Endothelial cell of hepatic sinusoid (primary cell): ENCODE measurements around the gene PLK4.
"Not testable (repeated sequence)": the region's sequence is repeated elsewhere in the genome, so short reads cannot be mapped to it uniquely, and the experiment has no call there.

Experiments
- in situ Hi-C: cut with HindIII; loops from 2 replicates; pipeline ENCODE4 v1.10.0; 2017; ENCODE audit warnings: low sequenced_read_pairs

Gene PLK4

GRCh38 chr4:127899682-127900081, 19.0 kb downstream of the PLK4 start:
- in situ Hi-C loops, result not testable (repeated sequence)

- in situ Hi-C loops, result no loop called here
These were observed 24.3 kb downstream of the PLK4 start for GRCh38 chr4:127905029-127905428.

DNA sequence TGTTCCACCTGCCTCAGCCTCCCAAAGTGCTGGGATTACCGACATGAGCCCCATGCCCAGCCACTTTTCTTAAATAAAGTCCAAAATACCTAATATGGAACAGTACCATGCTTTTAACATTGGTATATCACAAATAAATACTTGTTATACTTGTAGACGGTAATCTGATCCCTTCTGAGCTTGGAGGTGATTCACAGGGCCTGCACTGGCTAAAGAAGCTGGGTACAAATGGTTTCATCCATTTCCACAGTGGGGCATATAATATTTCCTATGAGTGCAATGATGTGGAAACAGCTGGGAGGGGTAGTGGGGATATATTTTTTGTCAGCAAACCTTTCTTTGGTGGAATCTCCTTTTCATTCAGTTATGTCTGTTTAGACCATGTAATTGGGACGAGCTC, 35.8 kb downstream of the PLK4 start:
- in situ Hi-C loops, result no loop called here

DNA sequence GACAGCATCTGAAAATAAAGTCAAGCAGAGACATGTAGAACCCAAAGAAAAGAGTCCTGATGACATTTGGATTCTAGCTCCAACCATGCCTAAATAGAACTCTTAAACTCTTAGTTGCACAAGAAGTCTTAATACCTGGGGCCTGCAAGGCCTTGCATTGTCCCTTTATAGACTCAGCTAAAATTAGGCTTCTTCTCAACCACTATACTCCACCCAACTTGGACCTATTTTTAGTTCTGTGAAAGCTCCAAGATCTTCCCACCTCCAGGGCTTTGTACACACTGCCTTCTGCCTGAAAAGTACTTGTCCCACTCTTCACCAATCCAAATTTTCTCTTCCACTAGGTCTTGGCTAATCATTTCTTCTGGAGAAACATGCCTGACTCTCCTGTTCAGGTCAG, 36.5 kb downstream of the PLK4 start:
- in situ Hi-C loops, result no loop called here

GRCh38 chr4:127920521-127920920, 39.8 kb downstream of the PLK4 start:
- in situ Hi-C loops, result no loop called here

- in situ Hi-C loops, result no loop called here
These were observed 41.5 kb downstream of the PLK4 start for GRCh38 chr4:127922226-127922625.

DNA sequence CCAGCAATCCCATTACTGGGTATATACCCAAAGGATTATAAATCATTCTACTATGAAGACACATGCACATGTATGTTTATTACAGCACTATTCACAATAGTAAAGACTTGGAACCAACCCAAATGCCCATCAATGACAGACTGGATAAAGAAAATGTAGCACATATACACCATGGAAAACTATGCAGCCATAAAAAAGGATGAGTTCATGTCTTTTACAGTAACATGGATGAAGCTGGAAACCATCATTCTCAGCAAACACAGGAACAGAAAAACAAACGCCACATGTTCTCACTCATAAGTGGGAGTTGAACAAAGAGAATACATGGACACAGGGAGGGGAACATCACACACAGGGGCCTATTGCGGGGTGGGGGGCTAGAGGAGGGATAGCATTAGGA, 45.0 kb downstream of the PLK4 start:
- in situ Hi-C loops, result not testable (repeated sequence)

- in situ Hi-C loops, result no loop called here
These were observed 49.5 kb downstream of the PLK4 start for GRCh38 chr4:127930175-127930574.

GRCh38 chr4:127931836-127932235, 51.1 kb downstream of the PLK4 start:
- in situ Hi-C loops, result not testable (repeated sequence)

DNA sequence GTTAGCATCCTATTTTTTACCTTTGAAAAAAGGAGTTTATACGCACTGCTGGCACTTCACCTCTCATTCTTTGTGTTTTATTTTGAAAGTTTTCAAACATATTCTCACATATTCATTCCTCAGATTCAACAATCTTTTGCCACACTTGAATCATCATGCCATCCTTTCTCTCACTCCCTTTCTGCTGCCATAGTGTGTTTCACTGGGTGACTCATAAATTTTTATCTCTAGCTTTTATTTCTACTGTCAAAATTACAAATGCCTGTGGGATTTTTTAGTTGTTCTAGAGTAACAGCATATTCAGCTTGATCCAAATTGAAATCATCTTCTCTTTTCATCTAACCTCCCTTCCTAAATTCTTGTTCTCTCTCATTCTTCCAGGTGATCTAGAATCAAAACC, 56.3 kb downstream of the PLK4 start:
- in situ Hi-C loops, result no loop called here
